GM19397 (cell line): ENCODE measurements around the gene ELL.

Experiments used
- ATAC-seq: cut with Tn5 transposase; IDR thresholded peaks from one replicate; pipeline ENCODE4 v1.9.1; 2021; ENCODE audit warnings: mild to moderate bottlenecking, moderate library complexity; ENCODE audit not compliant: unreplicated experiment

ELL gene

DNA sequence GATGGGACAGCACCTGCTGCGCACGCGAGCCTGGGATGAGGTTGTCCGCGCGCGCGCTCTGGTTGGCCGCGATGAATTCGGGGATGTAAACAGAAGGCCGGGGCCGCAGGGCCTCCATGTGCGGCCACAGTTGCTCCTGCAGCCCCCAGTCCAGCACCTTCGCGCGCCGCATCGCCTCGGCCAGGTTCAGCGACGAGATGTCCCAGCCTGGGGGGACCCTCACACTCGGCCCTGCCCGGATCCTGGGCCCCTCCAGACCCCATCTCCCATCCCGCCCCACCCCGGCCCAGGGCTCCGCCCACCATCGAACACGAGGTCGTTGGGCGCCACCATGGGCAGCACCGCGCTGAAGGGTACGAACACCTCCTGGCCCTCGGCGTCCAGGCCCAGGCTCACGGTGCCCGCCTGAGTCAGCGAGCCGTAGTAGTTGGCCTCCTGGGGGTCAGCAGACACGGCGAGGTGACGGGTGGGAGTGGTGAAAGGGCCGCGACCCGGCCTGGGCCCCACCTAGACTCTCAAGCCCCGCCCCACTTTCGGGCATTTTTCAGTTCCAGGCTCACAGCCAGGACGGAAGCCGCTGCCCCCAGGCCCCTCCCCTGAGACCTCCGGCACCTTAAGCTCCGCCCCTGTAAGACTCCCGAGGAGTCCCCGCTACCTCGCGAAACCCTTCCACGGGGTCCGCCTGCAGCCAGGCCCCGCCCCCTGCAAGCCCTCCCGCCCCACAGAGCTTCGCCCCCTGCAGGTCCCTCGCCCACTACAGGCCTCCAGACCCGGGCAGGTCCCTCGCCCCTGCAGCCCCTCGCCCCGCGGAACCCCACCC lies 85.0 kb downstream of the ELL start:
- peak; percentile 47 for ATAC-seq

DNA sequence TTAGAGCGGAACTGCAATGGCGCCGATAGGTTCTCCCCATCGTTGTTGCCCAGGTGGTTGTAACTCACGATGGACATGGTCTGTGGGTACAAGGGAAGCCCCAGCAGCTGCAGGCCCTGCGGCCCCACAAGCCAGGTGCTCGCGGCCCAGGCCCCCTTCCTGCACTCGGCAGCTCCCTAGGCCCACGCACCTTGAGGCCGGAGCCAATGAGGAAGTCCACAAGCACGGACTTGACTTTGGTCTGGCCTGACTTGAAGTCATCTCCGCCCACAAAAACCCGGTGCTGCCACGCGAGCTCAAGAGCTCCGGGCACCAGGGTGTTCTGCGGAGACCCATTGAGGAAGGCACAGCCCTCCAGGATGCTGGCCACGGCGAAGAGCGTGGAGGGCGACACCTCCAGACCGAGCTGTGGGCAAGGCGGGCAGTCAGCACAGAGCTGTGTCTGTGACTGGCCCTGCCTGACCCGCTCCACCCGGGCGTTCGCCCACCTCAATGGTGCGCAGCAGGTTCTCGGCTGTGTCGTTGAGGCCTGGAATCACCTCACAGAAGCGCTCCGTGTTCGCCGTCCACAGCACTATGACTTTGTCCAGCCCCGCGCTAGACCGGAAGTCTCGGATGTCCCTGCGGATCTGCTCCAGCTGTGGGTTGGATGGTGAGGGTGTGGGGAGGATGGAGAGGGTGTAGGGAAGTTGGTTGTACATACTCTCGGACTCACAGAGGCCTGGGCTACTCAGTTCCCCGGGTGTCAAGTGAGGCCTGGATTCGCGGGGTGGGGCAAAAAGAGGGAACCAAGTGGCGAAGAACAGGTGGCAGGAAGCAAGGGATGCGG lies 85.8 kb downstream of the ELL start:
- no peak for ATAC-seq

DNA sequence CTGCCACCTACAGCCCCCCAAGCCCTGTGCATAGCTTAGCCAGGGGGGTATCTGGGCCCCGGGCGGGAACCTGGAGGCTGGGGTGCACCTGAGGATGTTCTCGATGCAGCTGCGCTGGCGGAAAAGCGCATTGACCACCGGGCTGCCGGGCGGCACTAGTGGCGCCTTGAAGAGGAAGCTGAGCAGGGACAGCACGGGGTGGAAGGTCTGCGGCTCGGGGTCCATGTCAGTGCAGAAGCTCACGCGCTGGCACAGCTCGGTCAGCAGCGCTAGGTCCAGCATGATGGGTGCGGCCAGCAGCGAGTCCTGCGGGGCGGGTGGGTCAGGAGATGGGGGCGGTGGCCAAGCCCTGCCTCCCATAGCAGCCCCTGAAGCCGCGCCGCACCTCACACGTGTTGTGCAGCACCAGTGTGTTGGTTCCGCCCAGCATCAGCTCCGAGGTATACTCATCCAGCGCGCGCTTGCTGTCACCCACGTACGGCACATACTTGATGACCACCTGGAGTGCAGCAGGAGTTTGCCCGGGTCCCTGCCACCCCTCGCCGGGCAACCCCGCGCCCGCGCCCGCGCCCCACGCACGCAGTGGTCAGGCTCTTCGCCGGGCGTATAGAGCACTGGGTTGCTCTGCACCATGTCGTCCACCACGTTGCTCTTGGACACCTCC lies 86.6 kb downstream of the ELL start:
- ATAC-seq = no peak

- no peak for ATAC-seq
Observed at GRCh38 chr19:18434411-18435175, 87.3 kb downstream of the ELL start.

DNA sequence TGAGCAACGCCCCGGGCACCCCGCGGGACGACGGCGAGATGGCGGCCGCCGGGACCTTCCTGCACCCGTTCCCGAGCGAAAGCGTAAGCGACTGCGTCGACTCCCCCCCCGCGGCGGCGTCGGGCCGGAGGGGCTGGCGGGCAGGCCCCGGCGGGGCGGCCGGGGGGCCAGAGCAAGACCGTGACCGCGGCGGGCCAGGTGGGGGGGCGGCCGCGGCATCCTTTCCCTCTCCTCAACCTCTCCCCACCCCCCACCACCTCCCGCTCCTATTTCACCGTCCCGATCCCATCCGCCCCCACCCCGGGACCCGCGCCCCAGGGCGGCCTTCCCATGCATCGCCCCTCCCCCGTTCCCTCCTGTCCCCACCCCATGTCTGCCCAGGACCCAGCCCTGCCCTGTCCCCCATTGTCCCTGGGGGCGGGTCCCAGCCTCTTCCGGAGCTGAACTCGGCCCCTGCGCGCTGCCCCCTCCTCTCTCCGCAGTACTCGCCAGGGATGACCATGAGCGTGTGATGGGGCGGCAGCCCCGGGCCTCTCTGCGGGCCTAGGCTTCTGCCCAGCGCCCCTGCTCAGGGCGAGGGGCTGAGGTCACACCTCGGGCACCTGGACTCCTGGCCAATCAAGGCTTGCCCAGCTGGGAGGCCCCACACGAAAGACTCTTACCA lies 88.0 kb downstream of the ELL start:
- ATAC-seq = no peak

- no peak for ATAC-seq
Observed at GRCh38 chr19:18433015-18433691, 88.7 kb downstream of the ELL start.

DNA sequence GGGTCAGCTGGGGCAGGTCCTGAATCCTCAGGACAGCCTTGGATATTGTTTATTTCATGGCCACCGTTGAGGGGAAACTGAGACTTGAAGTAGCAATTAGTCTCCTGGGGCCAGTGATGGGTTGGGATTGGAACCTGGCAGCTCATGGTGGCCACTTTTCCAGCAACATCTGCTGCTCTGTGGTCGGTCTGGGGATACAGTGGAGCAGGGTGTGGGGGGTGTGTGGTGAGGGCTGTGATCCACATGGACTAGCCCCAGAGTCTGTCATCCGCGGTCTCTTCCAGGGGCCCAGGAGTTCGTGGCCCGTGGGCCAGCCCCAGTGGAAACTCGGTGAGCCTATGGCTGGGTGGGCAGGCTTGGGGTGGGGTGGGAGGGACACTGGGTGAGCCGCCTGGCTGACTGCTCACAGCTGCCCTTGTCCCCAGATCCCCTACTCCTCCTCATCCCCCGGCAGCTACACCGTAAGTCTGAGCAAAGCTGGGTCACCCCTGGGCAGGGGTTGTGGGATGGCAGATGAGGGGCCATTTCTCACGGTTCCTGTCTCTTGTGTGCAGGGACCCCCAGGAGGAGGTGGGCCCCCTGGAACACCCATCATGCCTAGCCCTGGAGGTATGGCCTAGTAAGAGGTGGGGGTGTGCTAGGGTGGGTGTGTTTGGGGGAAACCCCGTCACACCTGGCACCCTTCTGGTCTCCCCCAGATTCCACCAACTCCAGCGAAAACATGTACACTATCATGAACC lies 89.4 kb downstream of the ELL start:
- ATAC-seq = no peak

GRCh38 chr19:18431351-18432197 lies 90.3 kb downstream of the ELL start:
- no peak for ATAC-seq

DNA sequence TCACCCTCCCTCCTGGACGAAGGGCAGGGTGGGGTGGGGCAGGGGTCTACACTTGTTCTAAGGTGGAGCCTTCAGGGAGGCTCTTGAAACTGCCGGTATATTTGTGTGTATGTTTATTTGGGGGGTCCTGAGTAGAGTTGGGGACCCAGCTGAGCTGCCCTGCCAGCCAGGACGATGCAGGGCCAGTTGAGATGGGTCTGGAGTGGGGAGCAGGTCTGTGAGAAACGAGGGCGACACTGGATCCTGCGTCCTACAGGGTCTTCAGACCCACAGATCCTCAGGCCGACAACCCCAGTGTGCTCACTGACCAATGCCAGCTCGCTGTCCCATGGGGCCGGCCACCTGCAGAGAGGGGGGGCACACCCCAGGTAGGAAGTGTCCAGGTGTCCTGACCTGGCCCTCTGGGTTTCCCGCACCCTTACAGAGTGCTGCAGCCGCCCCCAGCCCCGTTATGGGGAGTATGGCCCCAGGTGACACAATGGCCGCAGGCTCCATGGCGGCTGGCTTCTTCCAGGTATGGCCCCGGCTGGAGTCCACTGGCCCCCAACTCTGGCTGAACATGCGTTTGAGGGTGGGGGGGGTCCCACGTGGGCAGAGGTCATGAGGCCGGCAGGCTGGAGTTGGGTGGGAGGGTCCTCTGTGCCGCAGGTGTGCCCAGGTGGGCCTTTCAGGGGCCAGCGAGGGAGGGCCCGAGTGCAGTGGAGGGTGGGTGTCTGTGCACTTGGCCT lies 91.3 kb downstream of the ELL start:
- no peak for ATAC-seq

DNA sequence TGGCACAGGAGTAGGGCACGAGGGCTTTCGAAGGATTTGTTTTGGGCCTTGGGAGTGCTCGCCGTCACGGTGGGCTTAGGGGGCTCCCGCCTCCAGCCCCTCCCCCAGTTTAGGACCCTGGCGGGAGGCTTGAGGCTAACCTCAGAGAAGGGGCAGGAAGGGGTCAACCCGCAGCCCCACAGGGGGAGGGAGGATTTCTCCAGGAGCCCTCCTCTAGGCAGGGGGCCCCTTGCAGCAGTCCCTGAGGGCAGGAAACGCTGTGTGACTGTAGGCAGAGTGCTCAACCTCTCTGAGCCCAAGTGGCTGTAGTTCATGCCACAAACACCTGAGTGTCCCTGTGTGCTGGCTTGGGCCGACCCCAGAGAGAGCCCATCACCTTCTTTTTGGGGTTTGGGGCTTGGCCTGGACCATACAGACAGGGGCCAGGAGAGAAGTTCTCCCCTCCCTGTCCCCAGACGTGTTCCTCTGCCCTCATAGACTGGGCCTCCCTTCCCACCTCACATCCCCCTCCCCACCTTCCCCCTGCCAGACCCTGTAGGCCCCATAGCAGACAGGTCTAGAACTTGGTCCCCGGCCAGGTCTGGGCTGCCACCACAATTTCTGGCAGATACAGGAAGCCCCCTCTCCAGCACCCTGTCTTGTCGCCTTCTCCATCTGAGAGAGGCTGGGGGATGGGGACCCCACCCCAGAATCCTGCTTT lies 92.0 kb downstream of the ELL start:
- ATAC-seq = no peak

GRCh38 chr19:18428787-18429674 lies 92.8 kb downstream of the ELL start:
- ATAC-seq = peak; percentile 65

- ATAC-seq = no peak
Observed at GRCh38 chr19:18428173-18428786, 93.6 kb downstream of the ELL start.

DNA sequence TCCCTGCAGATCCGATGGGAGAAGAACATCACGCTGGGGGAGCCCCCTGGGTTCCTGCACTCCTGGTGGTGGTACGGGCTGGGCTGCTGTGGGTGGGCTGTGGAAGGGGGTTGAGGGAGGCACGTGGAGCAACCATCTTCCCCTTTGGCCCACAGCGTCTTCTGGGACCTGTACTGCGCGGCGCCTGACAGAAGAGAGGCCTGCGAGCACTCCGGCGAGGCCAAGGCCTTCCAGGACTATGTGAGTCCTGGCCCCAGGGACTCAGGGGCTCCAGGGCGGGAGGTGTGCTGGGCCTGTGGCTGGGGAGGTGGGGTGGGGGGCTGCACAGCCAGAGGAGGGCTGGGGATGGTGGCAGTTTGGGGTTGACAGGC lies 94.1 kb downstream of the ELL start:
- ATAC-seq = no peak

GRCh38 chr19:18427080-18427742 lies 94.7 kb downstream of the ELL start:
- ATAC-seq = no peak

- no peak for ATAC-seq
Observed at GRCh38 chr19:18426416-18426767, 95.5 kb downstream of the ELL start.
